Measurements from ENCODE around the gene PSME2. TPM values are rescaled to one million over a fixed set of nuclear protein-coding genes. Genes with fewer than 3 reads are reported as not detected.

PSME2 gene
- total and polyA plus RNA-seq, 10 of the 15 experiments (the other 5 are each of a cell fraction or from before 2014, with no cell fraction given), result 510 to 3,542 (median 913) TPM

DNA sequence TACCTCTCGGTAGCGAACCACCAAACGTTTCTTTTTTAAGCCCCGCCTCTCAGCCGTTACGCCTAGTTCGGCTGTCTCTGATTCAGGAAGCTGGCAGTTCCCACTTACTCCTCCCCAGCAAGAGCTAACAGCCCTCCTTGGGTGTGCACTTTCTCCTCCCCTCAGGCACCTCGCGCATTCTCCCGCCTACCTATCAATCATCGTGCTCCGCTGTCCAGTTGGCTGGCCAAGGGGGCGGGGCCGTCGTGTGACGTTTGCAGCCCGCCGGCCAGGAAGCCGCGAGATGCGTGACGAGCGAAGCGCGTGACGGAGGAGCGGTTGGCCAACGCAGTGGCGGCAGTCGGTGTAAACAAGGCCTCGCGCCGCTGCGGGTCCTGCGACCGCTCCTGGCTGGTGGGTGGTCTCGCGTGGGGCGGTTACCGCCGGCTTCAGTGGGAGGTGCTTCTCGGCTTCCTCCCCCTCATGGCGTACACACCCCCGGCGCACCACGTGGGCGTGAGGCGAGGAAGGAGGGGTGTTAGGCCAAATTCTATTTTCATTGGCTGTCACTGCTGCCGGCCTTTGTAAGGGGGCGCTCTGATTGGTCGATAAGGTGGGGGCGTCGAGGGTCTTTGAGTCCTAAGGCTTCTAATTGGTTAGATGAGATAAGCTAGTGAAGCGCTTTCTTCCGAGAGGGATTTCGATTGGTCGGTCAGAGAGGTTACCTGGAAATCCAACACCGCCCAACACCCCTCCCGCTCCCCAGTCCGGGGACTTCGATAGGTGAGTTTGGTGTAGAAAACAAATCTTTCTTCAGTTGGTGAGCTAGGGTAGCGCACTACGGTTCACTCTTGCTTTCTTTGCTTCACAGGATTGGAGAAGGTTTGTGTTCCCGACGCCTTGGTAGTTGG lies 31.6 kb downstream of the PSME2 start, which contains the start of the genes DCAF11 and NRL:
TSS of gene DCAF11 (plus strand) at position 246 of the 890 bp plus-strand sequence. CDS start 818 bp downstream, outside the sequence.
TSS of gene NRL (minus strand) at position 418 of the 890 bp plus-strand sequence. CDS start 32,101 bp downstream, outside the sequence.
- POLR2A ChIA-PET, result interaction anchor here (0.6 to 17.1 kb wide), 20 partner anchors 9 to 316 kb away, joined by 3 to 276 read pairs (median 6); partner anchors contain the start of genes CHMP4A, CIDEB, EMC9 and FITM1
- peaks cover 24% of the 10 kb centered on the region for H3K79me2 ChIP-seq (ENCODE audit: control insufficient read depth, insufficient read depth, low read length)
- H3K9ac ChIP-seq (ENCODE audit: control insufficient read depth, insufficient read depth, low read length), result peak within 1 kb of the TSS; percentile 98
- RAD21 ChIA-PET (ENCODE audit: unreplicated experiment), result interaction anchor here (0.8 to 5.8 kb wide), 22 partner anchors 9 to 316 kb away, joined by 3 to 69 read pairs (median 6); partner anchors contain the start of genes CARMIL3, EMC9, FITM1 and IPO4
- no peaks in the 10 kb centered on the region for H3K9me3 ChIP-seq (replicated peaks; ENCODE audit: control insufficient read depth, insufficient read depth, low read length)
- intact Hi-C loops (cut with micrococcal nuclease; ENCODE audit: unreplicated experiment) (loop anchor here (1.0 to 2.0 kb wide), 5 partner anchors 19 to 328 kb away; partner anchors contain the start of genes EMC9, IRF9 and SDR39U1), in situ Hi-C loops (cut with MboI) (loop anchor here (25.0 kb wide), 1 partner anchor 802 kb away; the partner anchor contains the start of genes BCL2L2, PABPN1 and PPP1R3E)
- peak; percentile 98 for FAIRE-seq
- WGBS (ENCODE audit: insufficient coverage, insufficient replicate concordance, low lambda C conversion rate, missing lambda C conversion rate), result under 1% methylated on average over 65 of the region's 65 CpGs
- peaks cover 7 to 23% of the 10 kb centered on the region in 2 experiments for H3K36me3 ChIP-seq (ENCODE audit: control insufficient read depth in 2 of 2, insufficient read depth in 2 of 2, low read length in 1 of 2)
- SMC1A ChIA-PET (ENCODE audit: uncharacterized antibody, unreplicated experiment), result interaction anchor here (0.7 to 7.7 kb wide), 21 partner anchors 9 to 219 kb away, joined by 3 to 70 read pairs (median 6); partner anchors contain the start of genes CHMP4A, IPO4, IRF9 and PCK2
- BruUV-seq (replicated peaks), result no TSS peak
- peak; percentile 99 for DNase-seq (ENCODE audit: low read depth, low spot score)
- CTCF ChIA-PET, result interaction anchor here (0.7 to 5.9 kb wide), 23 partner anchors 9 to 1020 kb away, joined by 3 to 39 read pairs (median 4); partner anchors contain the start of genes ACIN1, CIDEB, EMC9 and IRF9
- peak within 1 kb of the TSS; percentile 94 for H3K4me2 ChIP-seq (ENCODE audit: control insufficient read depth, insufficient read depth)
- no peaks in the 10 kb centered on the region for H3K27me3 ChIP-seq (replicated peaks in 1 of 2; ENCODE audit: control insufficient read depth in 2 of 2, insufficient read depth in 2 of 2, low read length in 1 of 2)
- peaks cover 5% of the 10 kb centered on the region for H3K4me1 ChIP-seq (ENCODE audit: control insufficient read depth, insufficient read depth, low read length)
- H2AFZ ChIP-seq (ENCODE audit: control insufficient read depth, low read depth, low read length), result peak within 1 kb of the TSS; percentile 86
- H3K4me3 ChIP-seq, result peak within 1 kb of the TSS; percentile 96
- peak within 1 kb of the TSS; percentile 94 for H3K27ac ChIP-seq (ENCODE audit: control insufficient read depth, insufficient read depth)
- peak; percentile 92 for ATAC-seq
- no peaks in the 10 kb centered on the region for H4K20me1 ChIP-seq (ENCODE audit: control insufficient read depth, insufficient read depth)
- TF ChIP-seq SPI1 (IDR thresholded peaks at IDR 0.05; ENCODE audit: borderline replicate concordance, insufficient read depth, low read depth, low read length), result peak; percentile 54; the same call in 1 of the 2 replicates
- no peak for TF ChIP-seq ESRRA (IDR thresholded peaks at IDR 0.05; ENCODE audit: low read length)
- TF ChIP-seq, protein P1, sequence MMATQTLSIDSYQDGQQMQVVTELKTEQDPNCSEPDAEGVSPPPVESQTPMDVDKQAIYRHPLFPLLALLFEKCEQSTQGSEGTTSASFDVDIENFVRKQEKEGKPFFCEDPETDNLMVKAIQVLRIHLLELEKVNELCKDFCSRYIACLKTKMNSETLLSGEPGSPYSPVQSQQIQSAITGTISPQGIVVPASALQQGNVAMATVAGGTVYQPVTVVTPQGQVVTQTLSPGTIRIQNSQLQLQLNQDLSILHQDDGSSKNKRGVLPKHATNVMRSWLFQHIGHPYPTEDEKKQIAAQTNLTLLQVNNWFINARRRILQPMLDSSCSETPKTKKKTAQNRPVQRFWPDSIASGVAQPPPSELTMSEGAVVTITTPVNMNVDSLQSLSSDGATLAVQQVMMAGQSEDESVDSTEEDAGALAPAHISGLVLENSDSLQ (IDR thresholded peaks at IDR 0.05), result peak; percentile 98
- TF ChIP-seq SREBF1 (IDR thresholded peaks at IDR 0.05; ENCODE audit: low read length), result 0 out of 2 replicates have a peak, but pooled peaks have one; percentile 3
- peak; percentile 86 for TF ChIP-seq RFX5 (IDR thresholded peaks at IDR 0.05; ENCODE audit: low read depth, low read length)
- TF ChIP-seq, protein P2, sequence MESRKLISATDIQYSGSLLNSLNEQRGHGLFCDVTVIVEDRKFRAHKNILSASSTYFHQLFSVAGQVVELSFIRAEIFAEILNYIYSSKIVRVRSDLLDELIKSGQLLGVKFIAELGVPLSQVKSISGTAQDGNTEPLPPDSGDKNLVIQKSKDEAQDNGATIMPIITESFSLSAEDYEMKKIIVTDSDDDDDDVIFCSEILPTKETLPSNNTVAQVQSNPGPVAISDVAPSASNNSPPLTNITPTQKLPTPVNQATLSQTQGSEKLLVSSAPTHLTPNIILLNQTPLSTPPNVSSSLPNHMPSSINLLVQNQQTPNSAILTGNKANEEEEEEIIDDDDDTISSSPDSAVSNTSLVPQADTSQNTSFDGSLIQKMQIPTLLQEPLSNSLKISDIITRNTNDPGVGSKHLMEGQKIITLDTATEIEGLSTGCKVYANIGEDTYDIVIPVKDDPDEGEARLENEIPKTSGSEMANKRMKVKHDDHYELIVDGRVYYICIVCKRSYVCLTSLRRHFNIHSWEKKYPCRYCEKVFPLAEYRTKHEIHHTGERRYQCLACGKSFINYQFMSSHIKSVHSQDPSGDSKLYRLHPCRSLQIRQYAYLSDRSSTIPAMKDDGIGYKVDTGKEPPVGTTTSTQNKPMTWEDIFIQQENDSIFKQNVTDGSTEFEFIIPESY (IDR thresholded peaks at IDR 0.05), result peak; percentile 15; the same call in 1 of the 2 replicates
- TF ChIP-seq GATAD2B (conservative IDR thresholded peaks at IDR 0.05; ENCODE audit: low read depth), result peak; percentile 88
- TF ChIP-seq, protein P3, sequence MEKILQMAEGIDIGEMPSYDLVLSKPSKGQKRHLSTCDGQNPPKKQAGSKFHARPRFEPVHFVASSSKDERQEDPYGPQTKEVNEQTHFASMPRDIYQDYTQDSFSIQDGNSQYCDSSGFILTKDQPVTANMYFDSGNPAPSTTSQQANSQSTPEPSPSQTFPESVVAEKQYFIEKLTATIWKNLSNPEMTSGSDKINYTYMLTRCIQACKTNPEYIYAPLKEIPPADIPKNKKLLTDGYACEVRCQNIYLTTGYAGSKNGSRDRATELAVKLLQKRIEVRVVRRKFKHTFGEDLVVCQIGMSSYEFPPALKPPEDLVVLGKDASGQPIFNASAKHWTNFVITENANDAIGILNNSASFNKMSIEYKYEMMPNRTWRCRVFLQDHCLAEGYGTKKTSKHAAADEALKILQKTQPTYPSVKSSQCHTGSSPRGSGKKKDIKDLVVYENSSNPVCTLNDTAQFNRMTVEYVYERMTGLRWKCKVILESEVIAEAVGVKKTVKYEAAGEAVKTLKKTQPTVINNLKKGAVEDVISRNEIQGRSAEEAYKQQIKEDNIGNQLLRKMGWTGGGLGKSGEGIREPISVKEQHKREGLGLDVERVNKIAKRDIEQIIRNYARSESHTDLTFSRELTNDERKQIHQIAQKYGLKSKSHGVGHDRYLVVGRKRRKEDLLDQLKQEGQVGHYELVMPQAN (conservative IDR thresholded peaks at IDR 0.05), result peak; percentile 87
- peak; percentile 45 to 88 for TF ChIP-seq EGR1 (IDR thresholded peaks at IDR 0.05; ENCODE audit: borderline replicate concordance in 1 of 2, low read depth in 2 of 2, low read length in 2 of 2)
- TF ChIP-seq TBL1XR1 (IDR thresholded peaks at IDR 0.05; ENCODE audit: low read depth, low read length), result peak; percentile 60; the same call in 1 of the 2 replicates
- peak; percentile 41 for TF ChIP-seq RELA (IDR thresholded peaks at IDR 0.05; ENCODE audit: borderline replicate concordance, partially characterized antibody)
- peak; percentile 23 for TF ChIP-seq IKZF1 (conservative IDR thresholded peaks at IDR 0.05)
- TF ChIP-seq, protein P4, sequence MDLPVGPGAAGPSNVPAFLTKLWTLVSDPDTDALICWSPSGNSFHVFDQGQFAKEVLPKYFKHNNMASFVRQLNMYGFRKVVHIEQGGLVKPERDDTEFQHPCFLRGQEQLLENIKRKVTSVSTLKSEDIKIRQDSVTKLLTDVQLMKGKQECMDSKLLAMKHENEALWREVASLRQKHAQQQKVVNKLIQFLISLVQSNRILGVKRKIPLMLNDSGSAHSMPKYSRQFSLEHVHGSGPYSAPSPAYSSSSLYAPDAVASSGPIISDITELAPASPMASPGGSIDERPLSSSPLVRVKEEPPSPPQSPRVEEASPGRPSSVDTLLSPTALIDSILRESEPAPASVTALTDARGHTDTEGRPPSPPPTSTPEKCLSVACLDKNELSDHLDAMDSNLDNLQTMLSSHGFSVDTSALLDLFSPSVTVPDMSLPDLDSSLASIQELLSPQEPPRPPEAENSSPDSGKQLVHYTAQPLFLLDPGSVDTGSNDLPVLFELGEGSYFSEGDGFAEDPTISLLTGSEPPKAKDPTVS (IDR thresholded peaks at IDR 0.05; ENCODE audit: low read depth, low read length), result no peak
